ENCODE measurements around the gene RPLP1.

The RPLP1 gene

DNA sequence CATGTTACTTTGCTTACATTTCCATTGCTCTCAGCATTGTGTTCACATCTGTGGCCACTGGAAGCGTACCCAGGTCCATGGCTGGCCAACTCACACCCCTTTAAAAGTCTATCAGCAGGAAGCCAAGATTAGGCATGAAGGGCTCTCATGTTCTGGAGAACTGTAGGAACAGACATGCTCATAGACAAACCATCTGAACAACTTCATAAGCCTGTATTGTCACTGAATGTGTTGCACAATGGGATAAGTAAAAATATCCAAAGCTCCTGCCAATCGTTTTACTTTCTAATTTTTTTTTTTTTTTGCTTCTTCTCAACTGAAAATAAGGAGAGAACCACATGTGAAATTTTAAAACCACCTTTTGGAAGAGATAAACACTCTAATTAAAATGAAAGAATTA, 6.4 kb downstream of the RPLP1 start:
- ATAC-seq (ENCODE audit: insufficient read depth, low read depth) (no peak), DNase-seq (no peak)
- no peaks in the 10 kb centered on the region for H3K9me3 ChIP-seq (ENCODE audit: insufficient read depth, low read length, severe bottlenecking)
- H3K4me1 ChIP-seq (ENCODE audit: insufficient read depth, low read length) = peaks cover 36% of the 10 kb centered on the region
- no peak overlapping the region for H3K9ac ChIP-seq (ENCODE audit: low read depth, low read length)
- H3K27ac ChIP-seq (ENCODE audit: low read length) = no peak overlapping the region
- H2AFZ ChIP-seq (ENCODE audit: low read depth, low read length) = no peak overlapping the region
- no peak for TF ChIP-seq EZH2 (IDR thresholded peaks at IDR 0.05; ENCODE audit: borderline replicate concordance, low read depth, low read length, severe bottlenecking)
- TF ChIP-seq, protein P1, sequence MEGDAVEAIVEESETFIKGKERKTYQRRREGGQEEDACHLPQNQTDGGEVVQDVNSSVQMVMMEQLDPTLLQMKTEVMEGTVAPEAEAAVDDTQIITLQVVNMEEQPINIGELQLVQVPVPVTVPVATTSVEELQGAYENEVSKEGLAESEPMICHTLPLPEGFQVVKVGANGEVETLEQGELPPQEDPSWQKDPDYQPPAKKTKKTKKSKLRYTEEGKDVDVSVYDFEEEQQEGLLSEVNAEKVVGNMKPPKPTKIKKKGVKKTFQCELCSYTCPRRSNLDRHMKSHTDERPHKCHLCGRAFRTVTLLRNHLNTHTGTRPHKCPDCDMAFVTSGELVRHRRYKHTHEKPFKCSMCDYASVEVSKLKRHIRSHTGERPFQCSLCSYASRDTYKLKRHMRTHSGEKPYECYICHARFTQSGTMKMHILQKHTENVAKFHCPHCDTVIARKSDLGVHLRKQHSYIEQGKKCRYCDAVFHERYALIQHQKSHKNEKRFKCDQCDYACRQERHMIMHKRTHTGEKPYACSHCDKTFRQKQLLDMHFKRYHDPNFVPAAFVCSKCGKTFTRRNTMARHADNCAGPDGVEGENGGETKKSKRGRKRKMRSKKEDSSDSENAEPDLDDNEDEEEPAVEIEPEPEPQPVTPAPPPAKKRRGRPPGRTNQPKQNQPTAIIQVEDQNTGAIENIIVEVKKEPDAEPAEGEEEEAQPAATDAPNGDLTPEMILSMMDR (IDR thresholded peaks at IDR 0.05; ENCODE audit: borderline replicate concordance, extremely low read depth, low read length, poor library complexity, severe bottlenecking) = no peak
- no peak overlapping the region for H3K4me2 ChIP-seq (ENCODE audit: insufficient read depth, low read length)
- no peaks in the 10 kb centered on the region for H3K27me3 ChIP-seq (ENCODE audit: insufficient read depth, low read length, poor library complexity)
- H3K36me3 ChIP-seq (ENCODE audit: insufficient read depth, low read length) = peaks cover 33% of the 10 kb centered on the region
- peaks cover 17% of the 10 kb centered on the region for H3K79me2 ChIP-seq (ENCODE audit: insufficient read depth, low read length)
- peaks cover 18% of the 10 kb centered on the region for H4K20me1 ChIP-seq (ENCODE audit: insufficient read depth, low read length)
- no peak overlapping the region for H3K4me3 ChIP-seq (ENCODE audit: low read depth in 1 of 2, low read length in 2 of 2)

- peaks cover 19% of the 10 kb centered on the region for H3K36me3 ChIP-seq (ENCODE audit: insufficient read depth, low read length)
- H2AFZ ChIP-seq (ENCODE audit: low read depth, low read length) = no peak overlapping the region
- H3K27me3 ChIP-seq (ENCODE audit: insufficient read depth, low read length, poor library complexity) = no peaks in the 10 kb centered on the region
- peaks cover 6% of the 10 kb centered on the region; the same call in 1 of the 2 replicates for H4K20me1 ChIP-seq (ENCODE audit: insufficient read depth, low read length)
- no peak overlapping the region for H3K4me3 ChIP-seq (ENCODE audit: low read depth in 1 of 2, low read length in 2 of 2)
- H3K4me2 ChIP-seq (ENCODE audit: insufficient read depth, low read length) = no peak overlapping the region
- no peaks in the 10 kb centered on the region for H3K9me3 ChIP-seq (ENCODE audit: insufficient read depth, low read length, severe bottlenecking)
- no peak overlapping the region for H3K9ac ChIP-seq (ENCODE audit: low read depth, low read length)
- TF ChIP-seq EZH2 (IDR thresholded peaks at IDR 0.05; ENCODE audit: borderline replicate concordance, low read depth, low read length, severe bottlenecking) = no peak
- TF ChIP-seq, protein P1 (IDR thresholded peaks at IDR 0.05; ENCODE audit: borderline replicate concordance, extremely low read depth, low read length, poor library complexity, severe bottlenecking) = no peak
- H3K79me2 ChIP-seq (ENCODE audit: insufficient read depth, low read length) = peaks cover 3% of the 10 kb centered on the region; the same call in 1 of the 2 replicates
- H3K27ac ChIP-seq (ENCODE audit: low read length) = no peak overlapping the region
- peaks cover 21% of the 10 kb centered on the region for H3K4me1 ChIP-seq (ENCODE audit: insufficient read depth, low read length)
- DNase-seq (no peak), ATAC-seq (ENCODE audit: insufficient read depth, low read depth) (no peak)
These were observed 7.9 kb downstream of the RPLP1 start for GRCh38 chr15:69460481-69460880.

DNA sequence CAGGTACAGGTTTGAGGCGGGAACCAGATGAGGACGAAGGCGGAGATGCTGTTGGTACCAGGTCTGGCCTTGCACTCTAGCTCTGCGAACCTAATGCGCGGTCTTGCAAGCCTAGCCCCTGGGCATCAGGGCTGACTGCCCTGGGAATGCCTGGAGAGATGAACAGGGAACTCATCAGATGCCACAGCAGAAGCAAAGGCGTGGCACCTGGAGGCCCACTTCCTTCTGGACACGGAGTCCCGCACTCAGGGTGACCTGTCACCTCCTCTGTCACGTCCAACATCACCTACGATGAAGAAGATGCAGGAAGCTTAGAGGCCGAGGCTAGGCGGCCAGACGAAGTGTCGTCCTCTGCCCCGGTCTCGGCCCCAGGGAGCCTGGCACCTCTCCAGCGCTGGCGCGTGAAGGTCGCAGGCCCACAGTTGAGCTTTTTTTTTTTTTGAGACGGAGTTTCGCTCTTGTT, 9.4 kb downstream of the RPLP1 start:
- no peak for TF ChIP-seq EZH2 (IDR thresholded peaks at IDR 0.05; ENCODE audit: borderline replicate concordance, low read depth, low read length, severe bottlenecking)
- TF ChIP-seq, protein P1 (IDR thresholded peaks at IDR 0.05; ENCODE audit: borderline replicate concordance, extremely low read depth, low read length, poor library complexity, severe bottlenecking) = no peak
- Histone ChIP-seq H3K4me2 (ENCODE audit: insufficient read depth, low read length) (peak overlapping the region; percentile 72), H3K27me3 (ENCODE audit: insufficient read depth, low read length, poor library complexity) (no peaks in the 10 kb centered on the region), H3K9me3 (ENCODE audit: insufficient read depth, low read length, severe bottlenecking) (no peaks in the 10 kb centered on the region), H4K20me1 (ENCODE audit: insufficient read depth, low read length) (peaks cover 3% of the 10 kb centered on the region; the same call in 1 of the 2 replicates), H3K9ac (ENCODE audit: low read depth, low read length) (peak overlapping the region; percentile 69), H3K4me1 (ENCODE audit: insufficient read depth, low read length) (peaks cover 20% of the 10 kb centered on the region), H3K27ac (ENCODE audit: low read length) (no peak overlapping the region), H3K4me3 (ENCODE audit: low read depth in 1 of 2, low read length in 2 of 2) (peak overlapping the region in 1 of 2 experiments; percentile 66; a peak in 2 of 4 replicates), H2AFZ (ENCODE audit: low read depth, low read length) (peak overlapping the region; percentile 90), H3K79me2 (ENCODE audit: insufficient read depth, low read length) (no peaks in the 10 kb centered on the region), H3K36me3 (ENCODE audit: insufficient read depth, low read length) (peaks cover 3% of the 10 kb centered on the region; the same call in 1 of the 2 replicates)
- DNase-seq (no peak), ATAC-seq (ENCODE audit: insufficient read depth, low read depth) (no peak)
